GF-D8 (cell line): ENCODE results near the gene RER1.

Source experiments
- DNase-seq: peaks from one replicate; lab custom pipeline; 2025; lab: John Stamatoyannopoulos, UW

Gene RER1

GRCh38 chr1:2407166-2407990 lies 15.7 kb downstream of the RER1 start:
- no peak for DNase-seq

- DNase-seq = no peak
These were observed 16.3 kb downstream of the RER1 start for GRCh38 chr1:2407991-2408275.

GRCh38 chr1:2408456-2408855 lies 16.8 kb downstream of the RER1 start:
- no peak for DNase-seq

- DNase-seq = no peak
These were observed 17.2 kb downstream of the RER1 start for GRCh38 chr1:2408859-2409276.

GRCh38 chr1:2409745-2410144 lies 18.1 kb downstream of the RER1 start:
- DNase-seq = no peak

- DNase-seq = no peak
These were observed 20.3 kb downstream of the RER1 start for GRCh38 chr1:2411801-2412394.

- DNase-seq = peak; percentile 83
These were observed 20.7 kb downstream of the RER1 start, which contains the start of gene PEX10 for GRCh38 chr1:2412395-2412772. Gene PEX10 (minus strand): TSS chr1:2412564. CDS start chr1:2412502, 62 bp downstream.

GRCh38 chr1:2412773-2413494 lies 21.3 kb downstream of the RER1 start:
- no peak for DNase-seq

- no peak for DNase-seq
These were observed 22.1 kb downstream of the RER1 start for GRCh38 chr1:2413495-2414296.

- DNase-seq = peak; percentile 38
These were observed 22.8 kb downstream of the RER1 start for GRCh38 chr1:2414297-2414958.

GRCh38 chr1:2415337-2415736 lies 23.7 kb downstream of the RER1 start:
- no peak for DNase-seq

- DNase-seq = no peak
These were observed 24.2 kb downstream of the RER1 start for GRCh38 chr1:2415801-2416208.

- DNase-seq = no peak
These were observed 24.8 kb downstream of the RER1 start for GRCh38 chr1:2416403-2416802.

- no peak for DNase-seq
These were observed 25.6 kb downstream of the RER1 start for GRCh38 chr1:2417083-2417832.

GRCh38 chr1:2417833-2418225 lies 26.2 kb downstream of the RER1 start:
- DNase-seq = no peak

GRCh38 chr1:2418791-2419320 lies 27.2 kb downstream of the RER1 start:
- DNase-seq = no peak

GRCh38 chr1:2419416-2419815 lies 27.8 kb downstream of the RER1 start:
- DNase-seq = no peak

GRCh38 chr1:2422523-2422922 lies 30.9 kb downstream of the RER1 start:
- no peak for DNase-seq

GRCh38 chr1:2425892-2426291 lies 34.3 kb downstream of the RER1 start:
- no peak for DNase-seq

GRCh38 chr1:2426540-2426939 lies 34.9 kb downstream of the RER1 start:
- DNase-seq = no peak

GRCh38 chr1:2427051-2427450 lies 35.4 kb downstream of the RER1 start:
- DNase-seq = no peak
